Choroid plexus epithelial cell (primary cell): ENCODE data around the gene BPIFB6.

ENCODE experiments used
- DNase-seq: peaks from one replicate; pipeline ENCODE4 v3.0.0-alpha.2; 2010; ENCODE audit warnings: low read depth
- H3K4me3 ChIP-seq: 2 replicates; pipeline ENCODE4 v1.5.1; 2011; ENCODE audit warnings: low read depth, mild to moderate bottlenecking, control low read depth, low read length, moderate library complexity
- TF ChIP-seq, protein P1 (sequence below): conservative IDR thresholded peaks from 2 replicates; pipeline ENCODE4 v1.5.1; 2011; ENCODE audit warnings: low read depth, mild to moderate bottlenecking, control low read depth, inconsistent platforms, low read length, moderate library complexity

Gene BPIFB6

DNA sequence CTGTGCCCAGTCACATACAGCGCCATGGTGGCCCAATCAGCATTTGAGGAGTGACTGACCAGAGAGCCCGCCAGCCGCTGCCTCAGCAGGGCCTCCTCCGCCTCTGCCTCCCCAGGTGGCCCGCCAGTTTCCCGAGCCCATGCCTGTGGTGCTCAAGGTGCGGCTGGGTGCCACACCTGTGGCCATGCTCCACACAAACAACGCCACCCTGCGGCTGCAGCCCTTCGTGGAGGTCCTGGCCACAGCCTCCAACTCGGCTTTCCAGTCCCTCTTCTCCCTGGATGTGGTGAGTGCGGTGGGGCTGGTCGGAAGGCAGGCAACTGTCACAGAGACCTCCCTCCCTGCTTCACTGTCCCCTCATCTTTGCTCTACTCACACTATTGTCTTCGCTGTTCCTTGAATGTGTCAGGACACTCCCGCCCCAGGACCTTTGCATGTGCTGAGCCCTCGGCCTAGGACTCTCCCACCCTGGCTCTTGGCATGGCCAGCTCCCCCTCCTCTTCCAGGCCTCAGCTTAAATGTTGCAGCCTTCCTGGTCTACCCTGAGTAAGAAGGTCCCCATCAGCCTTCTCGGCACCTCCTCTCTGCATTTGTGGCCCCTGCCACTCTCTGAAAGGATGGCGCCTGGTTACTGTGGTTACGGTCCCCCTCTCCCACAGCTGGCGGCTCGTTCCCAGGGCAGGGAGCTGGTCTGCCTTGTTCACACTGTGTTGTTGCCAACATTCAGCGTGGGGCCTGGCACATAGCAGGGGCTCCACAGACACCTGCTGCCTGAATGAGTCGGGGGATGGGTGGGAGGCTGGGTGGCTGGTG is 11.8 kb upstream of the BPIFB6 start:
- H3K4me3 ChIP-seq = no peak overlapping the region
- TF ChIP-seq, protein P1, sequence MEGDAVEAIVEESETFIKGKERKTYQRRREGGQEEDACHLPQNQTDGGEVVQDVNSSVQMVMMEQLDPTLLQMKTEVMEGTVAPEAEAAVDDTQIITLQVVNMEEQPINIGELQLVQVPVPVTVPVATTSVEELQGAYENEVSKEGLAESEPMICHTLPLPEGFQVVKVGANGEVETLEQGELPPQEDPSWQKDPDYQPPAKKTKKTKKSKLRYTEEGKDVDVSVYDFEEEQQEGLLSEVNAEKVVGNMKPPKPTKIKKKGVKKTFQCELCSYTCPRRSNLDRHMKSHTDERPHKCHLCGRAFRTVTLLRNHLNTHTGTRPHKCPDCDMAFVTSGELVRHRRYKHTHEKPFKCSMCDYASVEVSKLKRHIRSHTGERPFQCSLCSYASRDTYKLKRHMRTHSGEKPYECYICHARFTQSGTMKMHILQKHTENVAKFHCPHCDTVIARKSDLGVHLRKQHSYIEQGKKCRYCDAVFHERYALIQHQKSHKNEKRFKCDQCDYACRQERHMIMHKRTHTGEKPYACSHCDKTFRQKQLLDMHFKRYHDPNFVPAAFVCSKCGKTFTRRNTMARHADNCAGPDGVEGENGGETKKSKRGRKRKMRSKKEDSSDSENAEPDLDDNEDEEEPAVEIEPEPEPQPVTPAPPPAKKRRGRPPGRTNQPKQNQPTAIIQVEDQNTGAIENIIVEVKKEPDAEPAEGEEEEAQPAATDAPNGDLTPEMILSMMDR = no peak
- no peak for DNase-seq

DNA sequence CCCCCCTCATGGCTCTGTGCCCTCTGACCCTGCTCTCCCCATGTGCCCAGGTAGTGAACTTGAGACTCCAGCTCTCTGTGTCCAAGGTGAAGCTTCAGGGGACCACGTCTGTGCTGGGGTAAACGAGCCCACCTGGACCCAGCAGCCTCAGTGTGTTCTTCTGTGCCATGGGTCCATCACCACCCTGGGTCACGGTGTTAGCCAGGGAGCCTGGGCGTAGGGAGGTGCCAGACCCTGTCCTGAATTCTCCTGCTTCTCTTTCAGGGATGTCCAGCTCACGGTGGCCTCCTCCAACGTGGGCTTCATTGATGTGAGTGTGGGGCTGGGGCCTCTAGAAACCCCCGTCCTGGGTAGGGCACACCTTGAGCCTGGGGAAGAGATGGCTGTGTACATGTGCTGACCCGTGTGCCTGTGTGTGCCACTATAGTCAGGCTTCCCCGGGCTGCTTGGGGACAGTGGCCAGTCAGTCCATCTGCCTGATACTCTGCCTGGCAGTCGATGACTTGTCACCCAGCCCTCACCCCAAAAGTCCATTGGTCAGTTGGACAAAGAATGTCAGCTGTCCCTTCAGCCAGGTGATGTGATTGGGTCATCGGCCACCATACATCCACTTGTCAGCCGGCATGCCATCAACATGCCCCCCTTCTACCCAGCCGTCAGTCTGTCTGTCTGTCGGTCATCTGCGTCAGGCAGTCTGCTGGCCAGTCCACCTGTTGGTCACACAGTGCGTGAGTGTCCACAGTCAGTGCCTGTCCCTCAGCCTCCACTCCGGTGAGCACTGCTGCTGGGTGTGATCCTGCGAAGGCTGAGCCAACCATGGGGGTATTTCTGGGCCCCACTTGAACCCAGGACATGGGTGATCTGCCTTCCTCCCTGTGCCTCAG is 10.9 kb upstream of the BPIFB6 start:
- DNase-seq = no peak
- H3K4me3 ChIP-seq = no peak overlapping the region
- TF ChIP-seq, protein P1 = no peak

DNA sequence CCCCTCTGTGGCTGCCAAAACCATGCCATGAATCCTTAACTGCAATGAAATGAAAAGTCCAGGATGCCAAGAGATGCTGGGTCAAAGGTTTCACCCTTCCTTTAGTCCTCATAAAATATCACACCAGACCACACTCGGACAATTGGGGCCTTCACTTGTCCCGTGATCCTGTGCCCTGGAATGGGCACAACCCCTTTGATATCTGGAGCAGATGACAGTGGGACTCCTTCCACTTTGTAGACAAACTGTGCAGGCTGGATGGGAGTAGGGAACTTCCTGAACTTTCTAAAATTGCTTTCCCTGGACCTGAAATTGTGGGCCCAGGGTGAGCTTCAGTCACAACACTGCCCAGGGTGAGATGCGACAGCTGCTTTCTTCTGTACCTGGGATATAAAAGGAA is 9.6 kb upstream of the BPIFB6 start:
- DNase-seq = no peak
- no peak overlapping the region for H3K4me3 ChIP-seq
- TF ChIP-seq, protein P1 = no peak

DNA sequence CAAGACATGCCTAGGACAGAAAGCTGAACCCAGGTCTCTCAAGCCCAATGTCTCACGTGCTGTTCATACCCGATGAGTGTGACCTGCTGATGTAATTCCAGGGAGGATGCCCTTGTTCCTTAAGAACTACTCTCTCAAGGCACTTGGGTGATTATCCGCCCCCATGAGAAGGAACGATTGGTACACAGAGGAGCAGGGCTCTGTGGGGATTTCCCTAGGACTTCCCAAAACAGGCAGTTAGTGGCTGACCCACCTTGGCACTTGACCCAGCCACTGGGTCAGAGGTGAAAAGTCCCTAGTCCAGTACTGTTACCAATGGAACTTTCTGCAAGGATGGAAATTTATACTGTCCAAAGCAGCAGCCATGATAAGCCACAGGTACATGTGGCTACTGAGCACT is 9.2 kb upstream of the BPIFB6 start:
- TF ChIP-seq, protein P1 = no peak
- DNase-seq = no peak
- H3K4me3 ChIP-seq = no peak overlapping the region

DNA sequence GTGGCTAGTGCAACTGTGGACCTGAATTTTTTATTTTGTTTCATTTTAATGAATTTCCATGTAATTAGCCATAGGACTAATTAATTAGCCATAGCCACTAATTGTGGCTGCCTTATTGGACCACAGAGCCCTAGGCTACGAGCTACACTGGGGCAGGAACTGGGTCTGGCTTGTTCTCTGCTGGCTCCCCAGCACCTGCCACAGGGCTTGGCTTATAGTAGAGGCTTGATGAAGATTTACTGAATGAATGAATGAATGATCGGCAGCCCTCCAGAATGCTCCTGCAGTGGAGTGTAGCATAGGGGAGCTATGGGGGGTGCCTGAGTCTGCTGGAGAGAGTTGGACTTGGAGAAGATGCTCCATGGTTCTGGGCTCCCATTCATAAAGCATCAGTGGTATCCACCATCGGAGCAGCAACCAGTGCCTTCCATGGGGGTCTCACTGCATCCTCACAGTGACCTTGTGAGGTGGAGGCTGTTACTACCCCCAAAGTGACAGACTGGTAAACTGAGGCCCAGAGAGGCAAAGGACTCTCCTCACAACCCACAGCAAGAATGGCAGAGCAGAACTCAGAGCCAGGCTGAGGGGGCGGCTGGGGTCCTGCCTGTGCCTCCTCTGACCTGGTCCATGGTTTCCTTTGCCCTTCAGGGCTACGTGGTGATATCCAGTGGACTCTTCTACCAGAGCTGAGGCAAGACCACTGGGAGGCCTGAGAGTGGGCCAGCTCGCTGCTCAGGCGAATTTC is 8.6 kb upstream of the BPIFB6 start:
- no peak for DNase-seq
- H3K4me3 ChIP-seq = no peak overlapping the region
- TF ChIP-seq, protein P1 = no peak

DNA sequence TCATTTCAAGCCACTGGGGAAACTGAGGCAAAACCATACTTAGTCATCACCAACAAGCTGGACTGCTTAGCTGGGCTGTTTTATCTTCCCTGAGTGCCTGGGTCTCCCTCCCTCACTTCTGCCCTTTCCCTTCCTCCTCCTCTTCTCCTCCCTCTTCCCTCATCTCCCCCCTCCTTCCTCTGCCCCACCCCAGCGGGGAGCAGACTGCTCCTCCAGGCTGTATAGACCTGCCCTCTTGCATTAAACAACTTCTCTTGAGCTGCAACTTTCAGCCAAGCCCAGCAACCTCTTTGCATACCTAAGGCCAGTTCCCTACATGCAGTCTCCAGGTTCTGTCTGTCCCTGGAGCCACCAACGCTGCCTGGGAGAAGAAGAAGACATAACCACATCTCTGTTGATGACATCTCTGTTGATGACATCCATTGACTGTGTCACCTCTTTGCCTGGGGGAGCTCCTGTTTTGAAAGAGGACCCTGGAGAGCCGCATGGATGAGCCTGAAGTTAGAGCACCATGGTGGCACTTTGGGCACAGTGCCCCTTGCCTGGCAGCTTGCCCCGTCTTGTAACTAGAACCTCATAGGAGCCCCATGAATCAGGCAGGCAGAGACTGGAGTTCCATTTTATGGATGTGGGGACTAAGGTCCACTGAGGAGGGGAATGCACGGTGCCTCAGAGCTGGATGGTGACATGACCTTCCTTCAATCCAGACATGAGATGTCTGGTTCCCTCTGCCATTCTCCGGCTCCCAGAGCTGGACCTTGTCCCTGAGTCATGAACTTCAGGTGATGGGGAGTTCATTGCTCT is 7.8 kb upstream of the BPIFB6 start:
- no peak for DNase-seq
- no peak overlapping the region for H3K4me3 ChIP-seq
- TF ChIP-seq, protein P1 = no peak
